Osteoblast (primary cell): ENCODE measurements around the gene MSRB2. TPM values are rescaled to one million over a fixed set of nuclear protein-coding genes. Genes with fewer than 3 reads are reported as not detected.

Experiments used
- DNase-seq: peaks from one replicate; pipeline ENCODE4 v3.0.0; 2011; ENCODE audit warnings: low spot score, mixed read lengths; ENCODE audit not compliant: insufficient read length; ENCODE audit errors: missing footprints
- H2AFZ ChIP-seq: 2 replicates; pipeline ENCODE4 v1.6.0; 2011; ENCODE audit warnings: mild to moderate bottlenecking, low read length
- H3K27ac ChIP-seq: 2 replicates; pipeline ENCODE4 v1.5.1; 2011; ENCODE audit warnings: mild to moderate bottlenecking, low read depth, low read length, moderate library complexity
- H3K27me3 ChIP-seq: 2 replicates; pipeline ENCODE4 v1.6.0; 2012; ENCODE audit warnings: mild to moderate bottlenecking, control low read depth, inconsistent platforms, low read length, moderate library complexity; ENCODE audit not compliant: insufficient read depth
- H3K36me3 ChIP-seq: 2 replicates; pipeline ENCODE4 v1.5.1; 2011; ENCODE audit warnings: mild to moderate bottlenecking, low read length, control low read depth, moderate library complexity; ENCODE audit not compliant: insufficient read depth
- H3K4me1 ChIP-seq: 2 replicates; pipeline ENCODE4 v1.5.1; 2011; ENCODE audit warnings: mild to moderate bottlenecking, low read length, control low read depth, moderate library complexity; ENCODE audit not compliant: insufficient read depth
- H3K4me2 ChIP-seq: 2 replicates; pipeline ENCODE4 v1.6.0; 2011; ENCODE audit warnings: mild to moderate bottlenecking, low read length; ENCODE audit not compliant: insufficient read depth
- H3K4me3 ChIP-seq: fragments of 200-600 bp; sonication (generic); 3 replicates; pipeline ENCODE4 v1.5.1; 2012; ENCODE audit warnings: mild to moderate bottlenecking, low read length, inconsistent platforms; ENCODE audit not compliant: insufficient read depth
- H3K79me2 ChIP-seq: 2 replicates; pipeline ENCODE4 v1.6.0; 2012; ENCODE audit warnings: mild to moderate bottlenecking, low read length, control low read depth, inconsistent platforms; ENCODE audit not compliant: insufficient read depth
- H3K9me3 ChIP-seq: 2 replicates; pipeline ENCODE4 v1.5.1; 2011; ENCODE audit warnings: low read depth, low read length, control low read depth
- H4K20me1 ChIP-seq: 2 replicates; pipeline ENCODE4 v1.6.0; 2012; ENCODE audit warnings: mild to moderate bottlenecking, low read length, control low read depth; ENCODE audit not compliant: insufficient read depth
- CTCF ChIP-seq: IDR thresholded peaks from 2 replicates; pipeline ENCODE4 v1.5.1; 2011; ENCODE audit warnings: mild to moderate bottlenecking, low read depth, low read length, moderate library complexity; ENCODE audit errors: extremely low read depth
- total RNA-seq: library from RNA; depleted of rRNA; stranded (reverse); fragments of >200 nt; gene quantifications from 2 replicates; pipeline ENCODE4 v1.2.3, GENCODE V29; 2012

Gene MSRB2
- total RNA-seq, 1 donor = 6.9 TPM

- Histone ChIP-seq H3K27ac (no peak overlapping the region), H3K79me2 (no peaks in the 10 kb centered on the region), H3K36me3 (no peaks in the 10 kb centered on the region), H3K4me2 (no peak overlapping the region), H3K4me3 (no peak overlapping the region), H3K4me1 (no peaks in the 10 kb centered on the region), H3K27me3 (no peaks in the 10 kb centered on the region), H2AFZ (no peak overlapping the region), H3K9me3 (no peaks in the 10 kb centered on the region), H4K20me1 (no peaks in the 10 kb centered on the region)
- TF ChIP-seq CTCF = no peak
- no peak for DNase-seq
These were observed 44.1 kb upstream of the MSRB2 start for GRCh38 chr10:23051278-23051677.

GRCh38 chr10:23051855-23052331, 43.5 kb upstream of the MSRB2 start:
- no peak for TF ChIP-seq CTCF
- no peak overlapping the region for H3K4me3 ChIP-seq
- H3K9me3 ChIP-seq = no peaks in the 10 kb centered on the region
- no peaks in the 10 kb centered on the region for H3K79me2 ChIP-seq
- H3K27ac ChIP-seq = no peak overlapping the region
- H3K36me3 ChIP-seq = no peaks in the 10 kb centered on the region
- no peak overlapping the region for H2AFZ ChIP-seq
- H4K20me1 ChIP-seq = no peaks in the 10 kb centered on the region
- no peak for DNase-seq
- no peaks in the 10 kb centered on the region for H3K4me1 ChIP-seq
- H3K27me3 ChIP-seq = no peaks in the 10 kb centered on the region
- H3K4me2 ChIP-seq = no peak overlapping the region

- TF ChIP-seq CTCF = no peak
These were observed 42.3 kb upstream of the MSRB2 start for GRCh38 chr10:23053036-23053435.

GRCh38 chr10:23055424-23056185, 39.8 kb upstream of the MSRB2 start:
- no peaks in the 10 kb centered on the region for H3K9me3 ChIP-seq
- H3K27me3 ChIP-seq = peaks cover 13% of the 10 kb centered on the region
- H2AFZ ChIP-seq = no peak overlapping the region
- H4K20me1 ChIP-seq = no peaks in the 10 kb centered on the region
- TF ChIP-seq CTCF = no peak
- no peaks in the 10 kb centered on the region for H3K79me2 ChIP-seq
- no peak for DNase-seq
- no peak overlapping the region for H3K4me3 ChIP-seq
- H3K36me3 ChIP-seq = no peaks in the 10 kb centered on the region
- no peaks in the 10 kb centered on the region for H3K4me1 ChIP-seq
- no peak overlapping the region for H3K27ac ChIP-seq
- no peak overlapping the region for H3K4me2 ChIP-seq

More at GRCh38 chr10:23053036-23053435, 42.3 kb upstream of the MSRB2 start:
- H3K27me3 ChIP-seq = peaks cover 8% of the 10 kb centered on the region
- no peaks in the 10 kb centered on the region for H3K79me2 ChIP-seq
- H3K4me3 ChIP-seq = no peak overlapping the region
- H4K20me1 ChIP-seq = no peaks in the 10 kb centered on the region
- H3K4me1 ChIP-seq = no peaks in the 10 kb centered on the region
- no peaks in the 10 kb centered on the region for H3K36me3 ChIP-seq
- H3K4me2 ChIP-seq = no peak overlapping the region
- H3K9me3 ChIP-seq = no peaks in the 10 kb centered on the region
- no peak overlapping the region for H2AFZ ChIP-seq
- no peak for DNase-seq
- no peak overlapping the region for H3K27ac ChIP-seq
